ENCODE data around the gene PAH.

The PAH gene

DNA sequence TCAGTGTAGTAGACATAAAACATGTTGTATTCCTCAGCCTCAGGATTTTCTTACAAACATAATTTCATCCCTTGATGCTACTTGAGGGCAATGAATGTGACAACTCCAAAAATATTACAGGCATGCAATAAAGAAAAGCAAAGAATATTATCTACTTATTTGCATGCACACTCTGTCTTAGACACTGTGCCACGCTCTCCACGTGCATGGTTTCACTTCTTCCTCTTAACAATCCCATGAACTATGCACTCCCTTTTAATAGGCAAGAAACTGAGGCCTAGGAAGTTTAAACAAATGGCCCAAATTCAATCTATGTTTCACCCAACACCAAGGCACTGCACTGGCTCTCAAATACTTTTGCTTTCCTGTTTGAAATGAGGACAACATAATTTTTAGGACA is 1.8 kb upstream of the PAH start:
- no CpG with 5 or more reads among the region's 2 CpGs for WGBS (ENCODE audit: insufficient coverage, insufficient read length)
- H3K4me3 ChIP-seq (ENCODE audit: low read length), result no peak overlapping the region

DNA sequence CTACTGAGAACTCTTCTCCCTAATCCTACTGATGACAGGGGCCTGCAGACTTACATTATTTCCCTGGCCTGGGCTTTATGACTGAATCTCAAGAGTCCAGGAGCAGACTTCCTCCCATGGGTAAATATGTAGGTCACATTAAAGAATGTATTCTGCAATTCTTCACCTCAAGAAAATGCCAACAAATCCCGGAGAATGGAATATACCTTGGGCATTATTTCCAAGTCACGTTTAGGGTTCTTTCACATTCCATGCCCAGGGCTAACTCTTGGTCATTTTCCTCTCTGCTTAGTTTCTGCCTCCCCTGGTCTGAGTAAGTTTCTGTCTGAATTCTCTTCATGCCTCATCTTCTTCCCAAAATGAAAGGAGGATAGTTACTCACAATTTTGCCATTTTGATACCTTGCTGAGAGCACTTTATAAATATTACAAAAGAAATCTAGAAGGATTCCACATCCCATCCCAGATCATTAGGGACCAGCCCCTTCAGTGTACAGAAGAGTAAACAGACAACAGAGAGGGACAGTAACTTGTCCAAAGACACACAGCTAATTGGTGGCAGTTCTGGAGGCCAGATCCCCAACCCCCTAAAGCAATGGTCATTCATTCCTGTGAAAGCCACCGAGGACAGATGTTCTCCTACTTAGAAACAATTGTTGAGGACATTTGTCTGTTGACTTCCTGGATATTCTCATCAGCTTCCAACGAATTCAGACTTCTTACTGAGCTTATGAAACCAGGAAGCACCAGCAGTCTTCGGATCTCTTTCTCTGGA is 605 bp downstream of the PAH start:
- H3K9me3 ChIP-seq (ENCODE audit: control insufficient read depth, insufficient read depth, low read length), result no peaks in the 10 kb centered on the region
- no peak for DNase-seq (ENCODE audit: low read depth, low spot score)
- H3K27me3 ChIP-seq (ENCODE audit: control insufficient read depth, insufficient read depth, low read length), result no peaks in the 10 kb centered on the region
- H3K4me1 ChIP-seq (ENCODE audit: control insufficient read depth, insufficient read depth, low read length), result 0 out of 2 replicates have a peak, but pooled peaks cover 2% of the 10 kb centered on the region
- H3K4me3 ChIP-seq (ENCODE audit: low read length), result no peak overlapping the region
- no CpG with 5 or more reads among the region's 5 CpGs for WGBS (ENCODE audit: insufficient coverage, insufficient read length)
- H3K27ac ChIP-seq (ENCODE audit: low read length), result no peak overlapping the region
- no peaks in the 10 kb centered on the region for H3K36me3 ChIP-seq (ENCODE audit: control insufficient read depth, insufficient read depth, low read length)

More for the DNA sequence above, 1.8 kb upstream of the PAH start:
- no peaks in the 10 kb centered on the region for H3K27me3 ChIP-seq (ENCODE audit: control insufficient read depth, insufficient read depth, low read length)
- no peak overlapping the region for H3K27ac ChIP-seq (ENCODE audit: low read length)
- 0 out of 2 replicates have a peak, but pooled peaks cover 2% of the 10 kb centered on the region for H3K4me1 ChIP-seq (ENCODE audit: control insufficient read depth, insufficient read depth, low read length)
- H3K36me3 ChIP-seq (ENCODE audit: control insufficient read depth, insufficient read depth, low read length), result no peaks in the 10 kb centered on the region
- no peak for DNase-seq (ENCODE audit: low read depth, low spot score)
- no peaks in the 10 kb centered on the region for H3K9me3 ChIP-seq (ENCODE audit: control insufficient read depth, insufficient read depth, low read length)

DNA sequence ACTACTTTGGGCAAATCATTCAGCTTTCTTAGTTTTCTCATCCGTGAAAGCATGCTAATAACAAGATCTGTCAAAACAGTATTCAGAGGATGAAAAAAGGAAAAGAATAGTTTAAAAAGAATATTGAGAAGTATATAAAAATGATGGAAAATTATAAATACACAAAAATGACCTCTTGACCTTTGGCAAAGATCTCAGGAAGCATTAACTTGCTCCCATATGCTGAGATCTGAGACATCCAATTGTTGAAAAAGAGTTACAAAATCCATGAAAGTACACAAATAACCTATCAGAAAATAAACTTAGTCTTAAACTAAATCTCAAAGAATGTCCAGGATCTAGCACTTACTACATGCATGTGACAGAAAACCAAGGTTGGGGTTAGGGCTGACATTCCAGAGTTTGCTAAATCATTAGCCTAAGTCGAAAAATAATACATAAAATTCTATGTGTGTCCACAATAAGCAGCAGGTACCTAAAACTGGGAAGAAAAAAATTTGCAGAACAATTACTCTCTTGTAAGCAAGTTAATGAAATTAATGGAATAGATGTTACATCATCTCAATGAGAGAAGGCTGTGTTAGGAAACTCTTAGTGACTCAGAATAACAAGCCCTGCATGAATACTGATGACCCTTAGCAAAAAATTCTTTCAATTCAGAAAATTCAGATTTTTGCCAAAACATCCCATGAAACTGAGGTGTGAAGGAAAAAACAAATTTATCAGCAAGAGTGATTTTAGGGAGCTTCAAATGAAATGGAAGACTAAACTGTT is 3.4 kb downstream of the PAH start:
- H3K36me3 ChIP-seq (ENCODE audit: control insufficient read depth, insufficient read depth, low read length), result no peaks in the 10 kb centered on the region
- H3K4me1 ChIP-seq (ENCODE audit: control insufficient read depth, insufficient read depth, low read length), result 0 out of 2 replicates have a peak, but pooled peaks cover 2% of the 10 kb centered on the region
- WGBS (ENCODE audit: insufficient coverage, insufficient read length), result no CpG with 5 or more reads among the region's 2 CpGs
- H3K27me3 ChIP-seq (ENCODE audit: control insufficient read depth, insufficient read depth, low read length), result no peaks in the 10 kb centered on the region
- no peak overlapping the region for H3K4me3 ChIP-seq (ENCODE audit: low read length)
- no peak overlapping the region for H3K27ac ChIP-seq (ENCODE audit: low read length)
- DNase-seq (ENCODE audit: low read depth, low spot score), result no peak
- no peaks in the 10 kb centered on the region for H3K9me3 ChIP-seq (ENCODE audit: control insufficient read depth, insufficient read depth, low read length)

DNA sequence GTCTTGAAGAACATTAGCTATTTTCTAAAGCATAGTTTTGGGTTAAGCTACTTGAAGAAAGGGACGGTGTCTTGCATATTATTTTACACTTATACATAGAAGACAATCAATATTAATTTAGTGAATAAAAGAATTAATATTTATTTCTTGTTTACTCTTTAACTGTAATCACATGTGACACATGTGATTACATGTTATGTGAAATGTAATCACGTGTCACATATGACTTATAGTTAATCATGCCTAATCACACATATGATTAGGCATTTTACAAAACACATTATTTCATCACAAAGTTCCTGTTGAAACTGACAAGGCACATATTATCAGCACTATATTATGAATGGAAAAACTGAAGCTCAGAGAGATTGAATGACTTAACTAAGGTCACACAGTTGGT is 4.8 kb downstream of the PAH start:
- no peaks in the 10 kb centered on the region for H3K27me3 ChIP-seq (ENCODE audit: control insufficient read depth, insufficient read depth, low read length)
- DNase-seq (ENCODE audit: low read depth, low spot score), result no peak
- H3K4me3 ChIP-seq (ENCODE audit: low read length), result no peak overlapping the region
- H3K4me1 ChIP-seq (ENCODE audit: control insufficient read depth, insufficient read depth, low read length), result 0 out of 2 replicates have a peak, but pooled peaks cover 2% of the 10 kb centered on the region
- H3K9me3 ChIP-seq (ENCODE audit: control insufficient read depth, insufficient read depth, low read length), result no peaks in the 10 kb centered on the region
- no CpG with 5 or more reads among the region's 2 CpGs for WGBS (ENCODE audit: insufficient coverage, insufficient read length)
- H3K27ac ChIP-seq (ENCODE audit: low read length), result no peak overlapping the region
- no peaks in the 10 kb centered on the region for H3K36me3 ChIP-seq (ENCODE audit: control insufficient read depth, insufficient read depth, low read length)

DNA sequence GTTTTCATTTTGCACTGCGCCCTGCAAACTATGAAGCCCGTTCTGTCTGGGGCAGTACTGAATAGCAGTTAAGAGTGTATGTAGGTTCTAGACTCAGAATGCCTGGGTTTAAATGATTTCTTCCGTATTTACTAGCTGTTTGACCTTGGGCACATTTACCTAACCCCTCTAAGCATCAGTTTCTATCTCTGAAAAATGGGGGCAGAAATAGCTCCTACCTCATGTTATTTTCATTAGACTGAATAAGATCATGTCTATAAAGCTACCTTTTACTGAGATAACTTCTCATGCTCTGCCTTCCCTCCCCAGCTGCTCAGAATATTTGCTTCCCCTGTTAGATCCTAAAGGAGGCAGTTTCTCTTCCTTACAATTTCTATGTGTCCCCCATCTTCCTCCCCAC is 5.7 kb downstream of the PAH start:
- no peak overlapping the region for H3K27ac ChIP-seq (ENCODE audit: low read length)
- no peaks in the 10 kb centered on the region for H3K36me3 ChIP-seq (ENCODE audit: control insufficient read depth, insufficient read depth, low read length)
- H3K4me3 ChIP-seq (ENCODE audit: low read length), result no peak overlapping the region
- H3K4me1 ChIP-seq (ENCODE audit: control insufficient read depth, insufficient read depth, low read length), result no peaks in the 10 kb centered on the region
- WGBS (ENCODE audit: insufficient coverage, insufficient read length), result no CpG with 5 or more reads among the region's 3 CpGs
- DNase-seq (ENCODE audit: low read depth, low spot score), result no peak
- no peaks in the 10 kb centered on the region for H3K27me3 ChIP-seq (ENCODE audit: control insufficient read depth, insufficient read depth, low read length)
- H3K9me3 ChIP-seq (ENCODE audit: control insufficient read depth, insufficient read depth, low read length), result no peaks in the 10 kb centered on the region

DNA sequence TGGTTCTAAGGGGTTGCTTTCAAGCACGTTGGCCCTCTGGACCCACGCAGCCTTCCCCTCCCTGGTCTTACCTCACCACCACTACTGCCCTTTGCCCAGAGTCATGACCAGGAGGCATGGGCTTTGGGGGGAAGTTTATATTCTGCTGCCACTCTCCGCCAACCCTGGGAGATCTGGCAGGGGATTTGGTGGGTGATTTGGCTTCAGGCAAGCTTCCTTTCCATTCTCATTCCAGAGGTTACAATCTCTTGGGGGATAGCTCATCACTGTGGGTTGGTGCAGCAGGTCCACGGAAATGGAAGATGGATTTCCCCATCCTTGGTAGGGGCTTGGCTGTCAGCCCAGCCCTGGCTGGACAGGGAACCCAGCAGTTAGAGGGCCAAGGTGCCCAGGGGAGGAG is 6.3 kb downstream of the PAH start:
- no CpG with 5 or more reads among the region's 4 CpGs for WGBS (ENCODE audit: insufficient coverage, insufficient read length)
- Histone ChIP-seq H3K9me3 (ENCODE audit: control insufficient read depth, insufficient read depth, low read length) (no peaks in the 10 kb centered on the region), H3K4me3 (ENCODE audit: low read length) (no peak overlapping the region), H3K4me1 (ENCODE audit: control insufficient read depth, insufficient read depth, low read length) (no peaks in the 10 kb centered on the region), H3K27me3 (ENCODE audit: control insufficient read depth, insufficient read depth, low read length) (no peaks in the 10 kb centered on the region), H3K36me3 (ENCODE audit: control insufficient read depth, insufficient read depth, low read length) (no peaks in the 10 kb centered on the region), H3K27ac (ENCODE audit: low read length) (no peak overlapping the region)
- no peak for DNase-seq (ENCODE audit: low read depth, low spot score)

DNA sequence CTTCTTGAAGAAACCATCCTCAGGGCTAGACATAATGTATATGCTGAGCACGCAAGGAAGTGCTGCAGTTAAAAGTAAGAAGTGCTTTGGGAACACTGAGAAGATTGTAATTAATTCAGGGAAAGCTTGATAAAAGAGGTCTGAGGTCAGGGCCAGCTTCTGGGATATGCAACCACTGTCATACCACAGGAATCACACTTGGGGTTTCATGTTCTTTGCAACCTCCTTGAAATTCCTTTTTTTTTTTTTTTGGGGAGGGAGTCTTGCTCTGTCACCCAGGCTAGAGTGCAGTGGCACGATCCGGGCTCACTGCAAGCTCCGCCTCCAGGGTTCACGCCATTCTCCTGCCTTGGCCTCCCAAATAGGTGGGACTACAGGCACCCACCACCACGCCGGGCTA is 6.9 kb downstream of the PAH start:
- no CpG with 5 or more reads among the region's 7 CpGs for WGBS (ENCODE audit: insufficient coverage, insufficient read length)
- Histone ChIP-seq H3K36me3 (ENCODE audit: control insufficient read depth, insufficient read depth, low read length) (no peaks in the 10 kb centered on the region), H3K27me3 (ENCODE audit: control insufficient read depth, insufficient read depth, low read length) (no peaks in the 10 kb centered on the region), H3K27ac (ENCODE audit: low read length) (no peak overlapping the region), H3K4me3 (ENCODE audit: low read length) (no peak overlapping the region), H3K9me3 (ENCODE audit: control insufficient read depth, insufficient read depth, low read length) (no peaks in the 10 kb centered on the region), H3K4me1 (ENCODE audit: control insufficient read depth, insufficient read depth, low read length) (no peaks in the 10 kb centered on the region)
- DNase-seq (ENCODE audit: low read depth, low spot score), result no peak

DNA sequence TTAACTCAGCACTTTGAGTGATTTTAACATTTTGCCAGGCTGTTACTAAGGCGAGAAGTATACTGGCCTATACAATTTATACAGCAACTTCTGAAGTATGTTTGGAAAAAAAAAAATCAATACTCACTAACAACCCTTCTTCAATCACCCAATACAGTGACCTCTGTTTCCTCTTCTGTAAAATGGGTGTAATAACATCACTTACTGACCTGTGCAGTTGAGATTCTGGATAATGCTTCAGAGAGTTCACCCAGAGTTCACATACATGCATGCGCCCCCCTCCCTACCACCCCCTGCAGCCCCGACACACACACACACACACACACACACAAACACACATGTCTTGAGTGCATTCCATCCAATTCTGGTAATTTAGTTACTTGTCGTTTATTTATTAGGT is 9.1 kb downstream of the PAH start:
- no peak overlapping the region for H3K4me3 ChIP-seq (ENCODE audit: low read length)
- DNase-seq (ENCODE audit: low read depth, low spot score), result no peak
- H3K4me1 ChIP-seq (ENCODE audit: control insufficient read depth, insufficient read depth, low read length), result no peaks in the 10 kb centered on the region
- no peaks in the 10 kb centered on the region for H3K27me3 ChIP-seq (ENCODE audit: control insufficient read depth, insufficient read depth, low read length)
- no peak overlapping the region for H3K27ac ChIP-seq (ENCODE audit: low read length)
- no peaks in the 10 kb centered on the region for H3K36me3 ChIP-seq (ENCODE audit: control insufficient read depth, insufficient read depth, low read length)
- no peaks in the 10 kb centered on the region for H3K9me3 ChIP-seq (ENCODE audit: control insufficient read depth, insufficient read depth, low read length)
- WGBS (ENCODE audit: insufficient coverage, insufficient read length), result no CpG with 5 or more reads among the region's 4 CpGs

DNA sequence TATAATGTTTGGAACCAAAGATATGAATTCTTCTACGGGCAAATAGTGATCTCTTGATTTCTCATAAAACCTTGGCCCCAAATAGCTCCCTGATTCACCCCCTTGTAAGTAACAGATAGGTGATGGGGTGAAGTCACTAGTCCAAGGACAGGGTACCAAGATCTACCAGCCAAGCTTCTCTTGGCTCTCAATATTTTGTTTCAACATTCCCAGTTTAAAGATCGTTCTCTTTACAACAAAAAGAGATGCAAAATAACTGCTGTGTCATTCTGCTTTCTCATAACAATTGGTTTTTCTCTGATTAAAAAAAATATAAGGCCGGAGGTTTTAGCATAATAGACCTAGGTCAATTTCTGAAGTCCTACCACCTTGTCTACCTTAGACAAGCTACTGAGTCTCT is 11.8 kb downstream of the PAH start:
- no peaks in the 10 kb centered on the region for H3K9me3 ChIP-seq (ENCODE audit: control insufficient read depth, insufficient read depth, low read length)
- no peak overlapping the region for H3K27ac ChIP-seq (ENCODE audit: low read length)
- no peak overlapping the region for H3K4me3 ChIP-seq (ENCODE audit: low read length)
- no CpG with 5 or more reads among the region's 3 CpGs for WGBS (ENCODE audit: insufficient coverage, insufficient read length)
- no peaks in the 10 kb centered on the region for H3K36me3 ChIP-seq (ENCODE audit: control insufficient read depth, insufficient read depth, low read length)
- no peaks in the 10 kb centered on the region for H3K27me3 ChIP-seq (ENCODE audit: control insufficient read depth, insufficient read depth, low read length)
- H3K4me1 ChIP-seq (ENCODE audit: control insufficient read depth, insufficient read depth, low read length), result no peaks in the 10 kb centered on the region
- no peak for DNase-seq (ENCODE audit: low read depth, low spot score)

DNA sequence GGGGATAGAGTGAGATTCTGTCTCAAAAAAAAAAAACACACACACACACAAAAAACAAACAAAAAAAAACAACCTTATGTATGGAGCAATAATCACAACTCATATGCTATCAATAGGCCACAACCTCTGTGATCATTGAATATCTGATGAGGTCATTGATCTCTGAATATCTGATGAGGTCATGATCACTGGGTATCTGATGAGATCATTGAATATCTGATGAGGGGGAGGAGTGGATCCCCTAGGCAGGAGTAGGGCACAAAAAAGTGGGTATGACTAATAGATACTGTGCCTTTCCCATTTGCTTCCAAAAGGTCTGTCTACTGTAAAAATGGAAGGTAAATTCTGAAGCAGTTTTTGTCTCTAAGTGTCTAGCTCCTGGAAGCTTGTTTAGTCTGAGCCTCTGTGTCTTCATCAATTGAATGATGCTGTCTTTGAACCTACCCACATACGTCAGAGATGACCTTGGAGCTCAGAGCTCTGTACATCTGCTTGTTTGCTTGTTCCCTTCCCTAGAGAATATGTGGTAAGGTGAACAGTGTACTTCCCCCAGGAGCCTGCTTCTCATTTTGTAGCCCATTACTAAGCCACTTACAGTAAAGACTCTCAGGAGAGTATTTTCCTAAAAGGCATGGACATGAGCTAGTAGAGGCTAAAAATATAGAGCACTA is 13.6 kb downstream of the PAH start:
- Histone ChIP-seq H3K4me3 (ENCODE audit: low read length) (no peak overlapping the region), H3K9me3 (ENCODE audit: control insufficient read depth, insufficient read depth, low read length) (no peaks in the 10 kb centered on the region), H3K36me3 (ENCODE audit: control insufficient read depth, insufficient read depth, low read length) (no peaks in the 10 kb centered on the region), H3K4me1 (ENCODE audit: control insufficient read depth, insufficient read depth, low read length) (no peaks in the 10 kb centered on the region), H3K27ac (ENCODE audit: low read length) (no peak overlapping the region), H3K27me3 (ENCODE audit: control insufficient read depth, insufficient read depth, low read length) (no peaks in the 10 kb centered on the region)
- DNase-seq (ENCODE audit: low read depth, low spot score), result no peak
- no CpG with 5 or more reads among the region's 1 CpG for WGBS (ENCODE audit: insufficient coverage, insufficient read length)

Measured in iPS DF 6.9 (cell line).